ENCODE data around the gene OTOP2.
"Not testable (repeated sequence)": the region's sequence is repeated elsewhere in the genome, so short reads cannot be mapped to it uniquely, and the experiment has no call there.

Gene OTOP2

DNA sequence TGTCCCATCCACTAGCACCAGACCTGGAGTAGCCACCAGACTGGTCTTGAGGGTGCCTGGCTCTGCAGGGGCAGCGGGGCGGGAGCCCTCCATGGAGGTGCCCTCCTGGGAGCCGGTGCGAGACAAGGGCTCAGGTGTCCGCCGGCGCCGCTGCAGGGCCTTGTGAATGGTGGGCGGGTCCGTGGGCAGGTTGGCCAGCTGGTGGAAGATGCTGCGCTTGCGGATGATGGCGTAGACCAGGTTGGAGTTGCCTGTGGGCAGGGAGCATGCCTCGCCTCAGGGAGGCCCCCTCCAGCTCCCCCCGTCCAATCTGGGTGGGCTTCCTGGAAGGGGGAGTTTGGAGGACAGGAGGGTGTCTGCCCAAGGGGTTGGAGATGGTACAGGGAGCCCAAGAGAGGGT lies 30.0 kb downstream of the OTOP2 start:
- DNase-seq: no peak

DNA sequence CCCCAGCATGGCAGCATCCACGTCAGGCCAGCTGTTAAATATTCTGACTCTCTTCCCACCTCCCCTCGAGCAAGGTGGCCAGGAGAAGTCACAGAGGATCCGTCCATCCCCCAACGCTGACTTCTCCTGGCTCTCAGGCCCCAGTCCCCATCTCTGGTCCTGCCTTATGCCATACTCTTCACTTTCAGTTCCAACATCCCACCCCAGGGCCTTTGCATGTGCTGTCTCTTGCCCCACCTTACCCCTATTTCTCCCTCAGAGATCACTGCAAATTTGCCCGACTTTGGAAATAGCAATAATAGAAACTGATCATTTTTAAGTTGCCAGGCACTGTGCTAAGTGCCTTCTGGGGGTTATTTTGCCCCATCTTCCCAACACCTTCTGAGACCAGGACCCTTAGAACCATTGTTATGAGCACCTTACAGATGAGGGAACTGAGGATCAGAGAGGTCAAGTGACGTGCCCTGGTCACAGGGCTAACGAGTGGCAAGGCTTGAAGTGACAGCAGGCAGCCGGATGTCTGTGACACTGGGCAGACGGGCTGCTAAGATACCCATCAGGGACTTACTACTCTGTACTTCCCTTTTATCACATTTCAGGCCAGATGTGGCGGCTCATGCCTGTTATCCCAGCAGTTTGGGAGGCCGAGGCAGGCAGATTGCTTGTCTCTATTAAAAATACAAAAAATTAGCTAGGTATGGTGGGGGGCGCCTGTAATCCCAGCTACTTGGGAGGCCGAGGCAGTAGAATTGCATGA lies 30.8 kb downstream of the OTOP2 start:
- no peak for DNase-seq

DNA sequence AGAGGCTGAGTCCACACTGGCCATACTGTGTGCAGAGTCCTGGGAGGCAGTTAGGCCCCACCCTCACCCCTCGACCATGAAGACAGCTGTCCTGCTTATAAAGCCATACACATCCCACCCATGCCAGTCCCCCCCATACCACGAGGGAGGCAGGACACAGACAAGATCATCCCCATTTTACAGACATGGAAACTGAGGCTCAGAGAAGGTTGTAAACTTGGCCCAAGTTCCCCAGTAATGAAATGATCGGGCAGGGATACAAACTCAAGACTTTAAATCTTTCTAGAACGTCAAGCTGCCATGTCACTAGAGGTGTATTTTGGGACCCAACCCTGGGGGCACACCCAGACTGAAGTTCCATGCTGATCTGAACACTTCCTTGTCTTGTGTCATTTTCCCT lies 32.0 kb downstream of the OTOP2 start:
- no peak for DNase-seq

DNA sequence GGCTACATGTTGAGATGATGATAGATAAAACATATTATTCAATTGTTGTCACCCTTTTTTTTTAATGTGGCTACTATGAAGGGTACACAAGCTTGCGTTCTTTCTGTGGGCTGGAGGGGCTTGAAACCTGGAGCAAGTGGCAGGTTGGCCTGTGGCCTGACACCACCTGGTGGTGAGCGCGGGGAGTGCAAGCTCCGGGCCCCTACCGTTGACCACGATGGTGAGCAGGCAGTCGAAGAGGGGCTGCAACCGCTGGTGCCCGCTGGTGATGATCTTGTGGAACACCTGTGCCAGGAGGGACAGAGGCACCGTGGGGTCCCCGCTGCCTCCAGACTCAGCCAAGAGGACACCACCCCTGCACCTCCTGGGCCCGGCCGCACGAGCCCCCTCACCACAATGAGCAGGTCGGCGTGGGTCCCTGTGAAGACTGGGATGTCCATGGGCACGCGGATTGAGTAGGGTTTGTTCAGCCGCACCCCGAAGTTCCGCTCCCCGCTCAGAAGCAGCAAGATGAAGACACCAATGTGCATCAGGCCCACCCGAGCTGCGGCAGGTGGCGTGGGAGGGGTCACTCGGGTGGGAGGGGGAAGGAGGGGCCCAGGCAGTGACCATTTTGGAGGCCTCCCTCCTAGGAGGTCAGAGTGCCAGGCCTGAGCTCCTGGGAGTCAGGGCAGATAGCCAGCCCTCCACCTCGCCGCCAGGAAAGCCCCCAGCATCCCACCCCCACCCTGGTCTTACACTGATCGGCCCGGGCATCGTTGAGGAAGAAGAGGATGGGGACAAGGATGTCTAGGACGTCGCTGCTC lies 34.1 kb downstream of the OTOP2 start:
- no peak for DNase-seq

DNA sequence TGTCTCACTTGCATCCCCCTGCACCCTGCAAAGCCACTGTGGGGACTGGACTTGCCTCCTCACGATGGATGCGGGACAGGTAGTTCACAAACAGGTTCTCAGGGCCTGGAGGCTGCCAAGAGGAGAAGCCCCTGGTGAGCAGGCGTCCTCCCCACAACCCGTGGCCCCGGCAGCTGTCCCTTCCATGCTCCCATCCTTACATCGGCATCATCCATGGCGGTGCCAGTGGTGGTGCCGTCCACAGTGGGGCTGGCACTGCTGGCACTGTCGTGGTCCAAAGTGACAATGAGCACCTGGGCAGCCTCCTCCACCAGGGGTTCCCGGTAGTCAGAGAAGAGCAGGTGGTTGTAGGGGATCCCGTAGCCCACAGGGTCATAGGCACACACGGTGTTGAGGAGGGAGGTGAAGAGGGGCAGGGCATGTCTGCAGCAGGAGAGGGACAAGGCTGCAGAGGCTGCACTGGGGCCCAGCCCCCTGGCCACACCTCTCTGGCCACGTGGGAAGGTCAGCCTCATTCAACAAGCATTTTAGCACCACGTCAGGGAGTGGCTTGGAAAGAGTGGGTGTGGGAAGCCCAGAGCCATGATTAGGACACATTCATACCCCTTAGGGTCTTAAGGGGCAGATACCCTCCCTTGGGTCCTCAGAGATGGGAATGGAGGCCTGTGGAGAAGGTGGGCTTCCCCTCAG lies 35.9 kb downstream of the OTOP2 start:
- no peak for DNase-seq

DNA sequence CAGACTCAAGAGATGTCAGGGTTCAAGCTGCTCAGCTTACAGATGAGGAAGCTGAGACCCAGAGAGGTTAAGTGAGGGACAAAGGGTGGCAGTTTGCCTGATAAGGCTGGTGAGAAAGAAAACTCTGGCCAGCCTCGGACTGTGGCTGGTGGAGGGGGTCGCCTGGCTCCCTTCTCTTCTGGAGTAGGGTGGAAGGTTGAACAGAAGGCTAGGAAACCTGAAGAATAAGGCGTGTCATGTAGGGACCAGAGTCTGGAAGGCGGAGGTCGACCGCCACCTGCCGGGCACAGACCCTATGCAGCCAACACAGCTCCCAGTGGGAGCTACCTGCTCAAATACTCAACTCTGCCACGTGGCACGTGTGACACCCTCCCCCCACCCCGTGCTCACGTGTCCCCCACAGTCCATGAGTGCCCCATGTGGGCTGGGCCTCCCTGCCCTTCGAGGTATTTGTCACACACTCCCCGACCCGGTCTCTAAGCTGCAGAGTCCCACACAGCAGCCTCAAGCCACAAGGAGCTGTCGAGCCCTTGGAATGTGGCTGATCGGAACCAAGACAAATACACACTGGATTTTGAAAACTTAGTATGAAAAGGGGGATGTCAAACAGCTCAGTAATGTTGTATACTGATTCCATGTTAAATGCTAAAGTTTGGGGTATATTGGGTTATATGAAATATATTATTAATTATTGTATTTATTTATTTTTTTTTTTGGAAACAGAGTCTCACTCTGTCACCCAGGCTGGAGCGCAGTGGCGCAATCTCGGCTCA lies 36.7 kb downstream of the OTOP2 start:
- peak; percentile 91 for DNase-seq

DNA sequence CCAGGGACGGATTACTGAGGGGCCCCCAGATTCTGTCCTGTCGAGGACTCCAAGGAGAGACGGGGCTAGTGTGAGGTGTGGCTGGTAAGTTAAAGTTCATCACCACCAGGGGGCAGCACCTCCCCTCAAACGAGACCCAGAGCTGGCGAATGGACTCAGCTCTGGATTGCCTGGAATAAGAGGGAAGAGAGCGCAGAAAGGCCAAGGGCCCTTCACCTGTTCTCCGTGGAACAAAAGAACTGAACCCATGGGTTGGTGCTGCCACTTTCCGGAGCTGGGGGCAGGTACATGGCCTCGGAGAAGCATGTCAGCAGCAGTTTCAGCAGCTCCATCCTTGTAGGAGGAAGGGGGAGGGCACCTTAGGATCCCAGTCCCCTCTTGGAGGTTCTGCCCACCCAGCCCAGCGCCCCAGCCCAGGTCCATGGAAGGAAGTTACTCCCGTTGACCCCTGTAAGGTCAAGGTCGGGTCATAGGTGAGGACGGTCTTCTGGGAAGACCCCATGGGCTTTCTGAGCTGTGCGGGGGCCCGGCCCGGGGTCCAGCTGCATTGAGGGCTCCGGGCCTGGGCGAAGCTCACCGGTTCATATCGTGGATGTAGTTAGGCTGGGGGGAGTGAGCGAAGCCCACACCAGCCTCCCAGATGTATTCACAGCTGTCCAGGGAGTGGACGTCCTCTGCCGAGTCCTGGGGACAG lies 37.7 kb downstream of the OTOP2 start:
- DNase-seq: peak; percentile 67

DNA sequence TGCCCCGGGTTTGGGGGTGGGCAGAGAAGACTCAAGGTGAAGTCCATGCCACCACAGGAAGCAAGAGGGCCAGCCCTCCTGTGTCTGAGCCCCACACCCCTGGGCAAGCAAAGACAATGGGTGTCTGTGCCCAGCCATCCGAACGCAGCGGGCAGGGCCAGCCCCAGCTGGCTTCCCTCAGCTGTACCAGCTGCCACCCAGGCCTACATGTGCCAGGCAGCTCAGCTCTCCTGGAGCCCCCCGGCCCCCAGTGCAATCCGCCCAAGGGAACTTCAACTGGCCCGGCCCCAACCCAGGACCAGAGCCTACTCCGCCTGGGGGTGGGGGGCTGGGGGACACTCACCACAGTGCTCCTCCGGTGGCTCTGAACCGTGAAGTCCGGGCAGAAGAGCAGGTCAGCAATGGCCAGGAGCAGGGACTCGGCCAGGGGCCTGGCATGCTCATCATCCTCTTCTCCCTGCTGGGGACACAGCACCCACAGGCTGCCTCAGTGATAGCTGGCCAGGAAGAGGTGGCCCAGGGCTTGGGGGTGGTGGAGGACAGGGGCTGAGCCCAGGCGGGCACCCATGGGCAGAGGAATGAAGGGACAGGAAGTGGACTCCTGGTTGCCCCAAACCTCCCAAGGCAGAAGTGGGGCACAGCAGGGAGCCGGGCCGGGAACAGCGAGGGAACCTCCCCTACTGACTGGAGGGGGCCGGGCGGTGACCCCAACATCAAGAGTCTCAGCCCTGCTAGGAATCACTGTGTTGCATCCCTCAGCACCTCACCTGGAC lies 38.7 kb downstream of the OTOP2 start:
- DNase-seq: no peak

DNA sequence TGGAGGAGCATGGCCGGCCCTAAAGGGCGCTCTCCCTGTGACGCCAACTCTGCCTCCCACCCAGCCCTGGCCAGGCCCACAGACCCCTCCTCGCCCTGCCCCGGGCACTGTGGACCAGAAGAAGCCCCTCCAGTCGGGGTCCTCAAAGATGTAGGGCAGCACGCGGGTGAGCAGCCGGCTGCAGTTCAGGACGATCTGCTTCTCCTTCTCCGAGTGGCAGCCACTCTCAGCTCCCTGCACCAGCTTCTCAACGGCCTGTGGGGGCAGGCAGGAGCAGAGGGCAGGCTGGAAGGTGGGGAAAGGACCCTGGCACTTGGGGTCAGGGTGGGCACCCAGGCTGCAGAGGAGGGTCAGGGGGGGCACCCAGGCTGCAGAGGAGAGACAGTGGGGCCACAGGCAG lies 39.6 kb downstream of the OTOP2 start:
- DNase-seq: no peak

DNA sequence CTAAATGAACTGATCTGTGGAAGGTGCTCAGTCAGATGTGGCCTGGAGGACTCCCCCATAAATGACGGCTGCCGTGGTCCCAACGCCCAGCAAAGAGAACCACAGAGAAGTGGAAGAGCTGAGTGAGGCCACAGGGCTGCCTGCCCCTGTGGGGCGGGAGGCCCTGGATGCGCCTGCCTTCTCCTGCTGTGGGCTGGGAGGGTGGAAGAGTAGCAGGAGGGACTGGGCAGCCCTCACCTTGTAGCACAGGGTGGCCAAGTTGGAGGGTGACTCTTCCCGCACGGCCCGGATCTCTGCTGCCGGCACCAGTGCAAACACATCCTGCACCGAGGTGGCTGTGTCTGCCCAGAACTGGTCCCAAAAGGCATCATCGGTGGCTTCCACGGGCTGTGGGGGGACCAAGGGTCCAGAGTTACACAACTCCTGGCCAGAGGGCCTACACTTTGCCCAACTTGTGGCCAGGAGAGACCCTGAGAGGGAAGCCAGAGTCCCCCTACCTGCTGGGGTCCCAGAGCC lies 40.2 kb downstream of the OTOP2 start:
- no peak for DNase-seq

DNA sequence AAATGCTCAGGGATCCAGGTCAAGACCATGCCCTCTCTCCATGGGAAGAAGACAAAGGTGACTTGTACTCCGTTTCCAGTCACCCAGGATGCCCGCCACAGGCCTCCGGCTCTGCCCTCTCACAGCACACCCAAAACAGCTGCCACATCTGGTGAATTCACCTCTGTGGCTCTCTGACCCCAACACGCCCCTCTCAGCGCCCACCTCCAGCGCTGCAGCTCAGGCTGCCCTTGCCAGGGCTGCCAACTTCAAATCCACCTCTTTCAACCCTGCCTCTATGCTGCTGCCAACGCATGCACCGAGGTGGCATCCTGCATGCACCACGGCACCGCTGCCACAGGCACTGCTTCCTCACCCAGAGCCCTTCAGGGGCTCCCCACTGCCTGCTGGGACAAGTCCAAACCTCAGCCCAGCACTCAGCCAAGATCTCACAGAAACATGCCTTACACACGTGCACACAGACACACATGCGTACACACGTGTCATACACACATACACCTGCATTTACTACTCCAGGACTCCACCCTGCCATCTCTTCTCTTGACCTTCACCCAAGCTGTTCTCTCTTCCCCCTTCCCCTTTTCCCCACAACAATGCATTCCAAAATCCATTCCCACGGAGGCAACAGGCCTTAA lies 41.0 kb downstream of the OTOP2 start:
- DNase-seq: no peak

DNA sequence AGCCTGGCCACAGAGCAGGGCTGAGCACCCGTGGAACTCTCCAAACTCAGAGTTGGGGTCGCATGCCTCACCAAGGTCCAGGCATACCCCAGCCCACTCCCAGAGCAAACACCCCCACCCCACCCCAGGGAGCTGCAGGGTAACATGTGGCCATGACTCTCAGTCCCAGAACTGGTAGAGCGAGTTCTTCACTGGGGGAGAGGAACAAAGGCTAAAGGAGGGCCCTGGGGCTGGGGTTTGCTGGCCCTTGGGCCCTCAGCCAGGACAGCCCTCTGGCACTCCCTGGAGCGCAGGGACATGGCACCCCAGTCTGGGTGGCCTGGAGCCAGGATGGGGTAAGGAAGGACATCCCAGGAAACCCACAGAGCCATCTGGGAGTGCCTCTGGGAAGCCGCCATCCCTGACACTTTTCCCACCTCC lies 44.3 kb downstream of the OTOP2 start:
- DNase-seq: no peak

DNA sequence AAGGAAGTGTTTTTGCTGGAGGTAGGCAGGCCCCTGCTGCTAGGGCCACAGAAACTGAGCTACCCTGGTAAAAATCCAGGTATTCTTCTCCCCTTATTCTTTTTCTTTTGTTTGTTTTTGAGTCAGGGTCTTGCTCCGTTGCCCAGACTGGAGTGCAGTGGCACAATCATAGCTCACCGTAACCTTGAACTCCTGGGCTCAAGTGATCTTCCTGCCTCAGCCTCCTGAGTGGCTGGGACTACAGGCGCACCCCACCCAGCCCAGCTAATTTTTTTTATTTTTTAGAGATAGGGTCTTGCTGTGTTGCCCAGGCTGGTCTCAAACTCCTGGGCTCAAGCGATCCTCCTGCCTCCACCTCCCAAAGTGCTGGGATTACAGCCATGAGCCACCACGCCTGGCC lies 45.4 kb downstream of the OTOP2 start:
- not testable (repeated sequence) for DNase-seq

DNA sequence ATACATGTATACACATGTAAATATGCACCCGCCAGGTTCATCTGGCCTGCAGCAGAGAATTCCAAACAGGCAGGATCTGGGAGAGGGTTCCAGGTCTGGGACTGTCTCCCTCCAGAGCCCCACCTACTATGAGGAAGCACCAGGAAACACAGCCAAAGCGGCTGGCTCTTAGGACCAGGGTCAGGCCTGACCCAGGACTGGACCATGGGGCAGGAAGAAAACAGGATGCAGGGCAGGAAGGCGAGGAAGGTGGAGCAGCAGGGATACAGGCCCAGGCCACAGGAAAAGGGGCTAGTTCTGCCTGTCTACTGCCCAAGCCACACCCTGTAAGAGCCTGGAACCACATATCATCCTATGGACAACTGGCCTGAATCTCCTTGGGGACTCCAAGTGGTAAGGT lies 46.3 kb downstream of the OTOP2 start:
- DNase-seq: no peak

DNA sequence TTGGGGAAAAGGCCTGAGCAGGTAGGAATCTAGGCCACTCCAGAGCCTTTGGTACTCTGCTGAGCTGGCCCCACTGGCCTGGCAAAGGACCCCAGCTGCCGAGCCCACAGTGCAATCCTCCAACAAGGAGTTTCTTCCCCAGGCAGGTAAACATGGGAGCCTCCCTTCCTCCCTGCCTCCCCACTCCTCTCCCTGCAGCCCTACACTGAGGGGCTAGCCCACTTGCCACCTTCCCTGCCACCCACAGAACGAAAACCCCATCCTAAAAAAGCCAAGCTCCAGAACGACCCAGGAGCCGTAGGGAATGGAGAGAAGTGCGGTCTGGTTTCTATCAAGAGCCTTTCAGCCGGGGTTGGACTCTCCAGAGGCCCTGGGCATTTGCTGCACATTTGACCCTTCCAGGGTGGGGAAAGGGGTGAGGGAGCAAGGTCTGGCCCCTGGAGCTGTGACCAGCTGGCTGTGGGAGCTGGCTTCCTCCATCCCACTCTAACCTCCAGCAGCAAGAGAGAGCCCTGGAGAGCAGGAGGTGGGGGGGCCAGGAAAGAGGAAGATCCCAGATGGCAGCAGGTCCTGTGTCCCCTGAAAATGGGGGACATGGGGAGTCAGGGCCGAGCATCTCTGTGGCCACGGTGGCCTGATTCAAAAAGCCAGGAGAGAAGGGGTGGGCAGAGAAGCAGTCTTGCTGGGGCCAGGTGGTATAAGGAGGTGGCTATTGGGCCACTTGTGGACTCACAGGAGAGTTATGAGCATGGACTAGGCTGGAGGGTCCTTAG lies 47.2 kb downstream of the OTOP2 start:
- no peak for DNase-seq

DNA sequence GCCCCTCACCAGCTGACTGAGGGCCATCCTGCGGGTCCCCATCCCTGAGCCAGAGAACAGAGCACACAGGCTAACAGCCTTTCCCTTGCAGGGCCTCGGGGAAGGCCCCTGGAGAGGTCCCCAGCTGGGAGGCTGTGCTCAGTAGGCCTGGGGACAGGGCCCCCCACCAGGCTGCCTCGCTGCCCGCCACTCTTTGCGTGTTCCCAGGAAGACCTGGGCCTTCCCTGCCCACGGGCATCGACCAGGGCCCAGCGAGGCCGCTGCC lies 47.7 kb downstream of the OTOP2 start:
- no peak for DNase-seq

DNA sequence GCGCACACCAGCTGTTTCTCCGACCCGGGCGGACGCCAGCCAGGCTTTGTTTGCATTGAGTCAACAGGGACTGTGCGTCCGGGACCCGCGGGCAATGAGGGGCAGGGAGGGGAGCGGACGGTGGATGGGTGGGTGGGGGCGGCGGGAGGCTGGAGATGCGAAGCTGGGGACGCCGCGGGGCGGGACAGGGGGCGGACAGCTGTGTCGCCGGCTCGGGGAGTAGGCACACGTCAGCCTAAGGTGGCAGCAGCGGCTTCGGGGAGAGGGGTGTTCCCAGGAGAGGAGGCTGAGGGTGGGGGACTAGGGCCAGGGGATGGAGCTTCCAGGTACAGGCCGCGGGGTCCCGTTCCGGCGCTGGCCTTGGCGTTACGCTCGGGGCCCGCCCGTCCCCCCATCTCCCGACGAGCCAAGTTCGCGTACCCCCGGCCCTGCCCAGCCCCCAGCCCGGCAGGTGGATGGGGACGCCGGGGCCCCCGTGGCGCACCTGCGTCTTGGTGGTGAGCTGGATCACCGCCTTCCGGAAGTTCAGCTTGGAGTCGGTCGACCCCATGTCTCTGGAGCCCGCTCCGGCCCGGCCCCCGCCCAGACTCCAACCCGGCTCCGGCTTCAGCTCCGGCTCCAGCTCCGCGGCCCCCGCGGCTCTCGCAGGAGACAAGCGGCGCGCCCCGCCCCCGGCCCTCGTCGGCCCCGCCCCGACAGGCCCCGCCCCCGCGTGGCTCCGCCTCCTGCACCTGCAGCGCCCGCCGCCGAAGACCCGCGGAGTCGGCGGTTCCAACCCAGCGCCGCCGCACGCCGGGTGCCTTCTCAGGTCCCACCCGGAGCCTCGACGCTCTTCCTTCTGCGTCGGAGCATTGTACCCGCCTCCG lies 48.3 kb downstream of the OTOP2 start, which contains the start of gene HID1:
HID1 (minus strand) TSS at position 653 of the 866 bp plus-strand sequence; CDS start at position 550, 103 bp downstream.
- DNase-seq: no peak

DNA sequence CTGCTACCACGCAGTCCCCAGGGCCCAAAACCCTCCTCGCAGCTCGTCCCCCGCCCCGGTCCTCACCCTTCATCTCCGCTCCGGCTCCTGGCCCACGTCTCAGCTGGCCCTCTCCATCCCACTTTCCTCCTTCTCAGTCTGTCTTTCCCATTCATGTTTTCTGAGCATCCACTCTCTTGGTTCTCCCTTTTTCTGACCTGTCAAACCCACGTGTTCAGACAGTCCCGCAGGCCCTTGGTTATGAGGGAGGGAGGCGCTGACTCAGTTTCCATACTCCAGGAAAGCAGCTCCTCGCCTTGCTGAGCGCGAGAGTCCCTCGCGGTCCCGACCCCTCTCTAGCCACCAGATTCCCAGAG lies 48.9 kb downstream of the OTOP2 start:
- DNase-seq: no peak

DNA sequence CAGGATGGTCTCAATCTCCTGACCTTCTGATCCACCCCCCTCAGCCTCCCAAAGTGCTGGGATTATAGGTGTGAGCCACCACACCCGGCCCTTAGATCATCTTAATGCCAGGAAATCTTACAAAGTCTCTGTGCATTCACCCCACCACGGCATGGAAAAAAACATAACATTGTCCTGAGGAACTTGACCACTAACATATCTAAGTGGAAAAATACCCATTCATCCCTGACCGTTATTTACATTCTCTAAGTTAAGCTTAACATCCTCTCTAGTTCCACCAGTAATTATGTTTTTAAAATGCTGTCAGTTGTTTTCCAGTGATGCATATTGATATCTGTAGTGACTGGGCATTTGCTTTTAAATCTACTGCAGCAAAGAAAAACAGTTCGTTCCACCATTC lies 51.9 kb downstream of the OTOP2 start:
- no peak for DNase-seq

Measured in NCI-H524 treated with DMSO at 0.1 percent for 48 hours (cell line).